GM10266 (cell line): ENCODE measurements around the gene METTL4.

Experiments
- DNase-seq: peaks from one replicate; pipeline ENCODE4 v3.0.0; 2012; ENCODE audit errors: extremely low spot score
- CTCF ChIP-seq: IDR thresholded peaks from 2 replicates; pipeline ENCODE4 v1.5.1; 2012; ENCODE audit warnings: mild to moderate bottlenecking, low read depth; ENCODE audit not compliant: control insufficient read depth, insufficient read depth; ENCODE audit errors: missing control alignments

Gene METTL4

GRCh38 chr18:2572892-2573291, 1.6 kb upstream of the METTL4 start:
- DNase-seq, result no peak
- TF ChIP-seq CTCF, result no peak

DNA sequence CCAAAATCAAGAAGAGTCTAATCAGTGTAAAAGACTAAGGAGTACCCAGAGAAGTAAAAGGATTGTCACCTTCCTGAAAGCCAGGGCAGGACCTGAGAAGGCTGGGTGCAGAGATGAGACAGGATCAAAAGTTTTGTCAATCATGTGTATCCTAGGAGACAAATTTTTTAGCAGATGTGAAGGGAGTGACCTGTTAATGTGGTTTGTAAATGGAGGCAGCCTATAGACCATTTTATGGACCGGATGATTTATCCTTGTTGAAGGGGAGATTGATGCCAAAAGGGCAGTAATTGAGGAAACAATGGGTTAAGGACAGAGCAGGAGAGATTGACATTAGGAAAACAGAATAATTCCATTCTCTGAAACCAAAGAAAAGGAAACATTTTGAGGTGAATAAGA, 865 bp upstream of the METTL4 start:
- TF ChIP-seq CTCF, result no peak
- DNase-seq, result peak; percentile 9

DNA sequence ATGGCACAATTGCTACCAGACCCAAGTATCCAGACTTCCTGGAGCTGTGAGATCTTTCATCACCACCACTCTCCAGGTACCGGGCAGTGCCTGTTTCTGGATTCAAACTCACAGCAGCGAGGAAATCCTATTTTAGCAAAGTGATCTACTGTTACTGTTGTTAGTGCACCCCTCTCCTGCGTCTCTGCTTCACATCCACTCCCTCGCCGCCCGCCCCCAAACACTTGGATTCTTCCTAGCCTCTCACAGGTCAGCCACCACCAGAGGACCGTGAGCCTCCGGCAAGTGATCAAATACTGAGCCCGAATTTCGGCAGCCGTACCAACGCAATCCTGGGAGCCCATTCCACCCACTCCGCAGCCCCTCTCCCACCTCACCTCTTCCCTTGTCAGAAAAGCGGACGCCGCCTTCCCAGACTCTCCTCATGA, 519 bp downstream of the METTL4 start:
- peak; percentile 54 for DNase-seq
- TF ChIP-seq CTCF, result no peak

- TF ChIP-seq CTCF, result no peak
- DNase-seq, result no peak
These were observed 1.7 kb downstream of the METTL4 start for GRCh38 chr18:2569338-2570207.

DNA sequence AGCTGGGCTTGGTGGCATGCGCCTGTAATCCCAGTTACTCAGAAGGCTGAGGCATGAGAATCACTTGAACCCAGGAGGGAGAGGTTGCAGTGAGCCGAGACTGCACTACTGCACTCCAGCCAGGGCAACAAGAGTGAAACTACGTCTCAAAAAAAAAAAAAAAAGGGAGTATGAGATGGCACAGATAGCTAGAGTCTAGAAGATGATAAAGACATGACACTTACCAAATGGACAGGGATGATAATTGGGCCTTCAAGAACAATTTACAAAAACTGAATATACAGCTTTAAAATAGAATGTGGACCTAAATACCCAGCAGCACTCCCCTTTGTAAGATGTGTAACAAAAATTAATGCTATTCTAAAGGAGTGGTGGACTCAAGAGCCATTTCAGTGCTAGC, 2.7 kb downstream of the METTL4 start:
- DNase-seq, result no peak
- TF ChIP-seq CTCF, result no peak

- DNase-seq, result no peak
- no peak for TF ChIP-seq CTCF
These were observed 3.2 kb downstream of the METTL4 start for GRCh38 chr18:2568129-2568528.

DNA sequence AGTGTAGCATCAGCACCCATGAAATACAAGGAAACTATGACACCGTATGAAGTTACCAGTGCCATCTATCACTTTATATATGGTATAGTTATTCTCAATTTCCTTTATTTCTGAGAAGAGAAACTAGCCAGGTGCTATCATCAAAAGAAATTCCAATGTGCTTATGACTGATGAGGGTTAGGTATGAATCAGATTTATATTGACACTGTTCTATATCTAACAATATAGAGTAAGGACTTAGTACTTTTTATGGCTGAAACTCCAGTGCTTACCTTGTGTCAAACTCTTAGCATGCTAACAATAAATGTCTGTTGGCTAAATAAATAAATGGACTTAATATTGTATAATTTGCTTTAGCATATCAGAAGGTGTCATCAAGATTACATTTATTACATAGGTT, 6.9 kb downstream of the METTL4 start:
- TF ChIP-seq CTCF, result no peak
- no peak for DNase-seq
